ENCODE results near the gene SKAP2. TPM values are rescaled to one million over a fixed set of nuclear protein-coding genes. Genes with fewer than 3 reads are reported as not detected.

Gene SKAP2
- total RNA-seq, 1 experiment from 2014 or later = 0.56 TPM

GRCh38 chr7:26662646-26663045, 201.7 kb downstream of the SKAP2 start:
- Histone ChIP-seq H3K9me3 (ENCODE audit: low read depth, low read length, poor library complexity, severe bottlenecking) (no peaks in the 10 kb centered on the region), H3K27ac (ENCODE audit: low read depth, low read length, poor library complexity, severe bottlenecking) (no peak overlapping the region), H3K36me3 (ENCODE audit: insufficient read depth, low read length, poor library complexity, severe bottlenecking) (no peaks in the 10 kb centered on the region), H3K27me3 (replicated peaks; ENCODE audit: insufficient read depth, low read depth, low read length, poor library complexity) (peaks cover 93% of the 10 kb centered on the region), H3K4me1 (ENCODE audit: insufficient read depth, low read length, poor library complexity, severe bottlenecking) (no peaks in the 10 kb centered on the region), H3K4me3 (ENCODE audit: low read depth, low read length, poor library complexity, severe bottlenecking) (no peak overlapping the region)
- no peak for DNase-seq (ENCODE audit: low spot score)
- intact Hi-C loops (cut with micrococcal nuclease; ENCODE audit: unreplicated experiment) = no loop called here
- no peak for TF ChIP-seq EZH2 (IDR thresholded peaks at IDR 0.05; ENCODE audit: borderline replicate concordance, low read depth, low read length, poor library complexity, severe bottlenecking)
- no peak for TF ChIP-seq CTCF (conservative IDR thresholded peaks at IDR 0.05; ENCODE audit: low read depth, low read length)
- BruUV-seq (replicated peaks) = no TSS peak
- ChIA-PET POLR2A (ENCODE audit: low non-redundant PET) (no interaction called here), CTCF (no interaction called here)

DNA sequence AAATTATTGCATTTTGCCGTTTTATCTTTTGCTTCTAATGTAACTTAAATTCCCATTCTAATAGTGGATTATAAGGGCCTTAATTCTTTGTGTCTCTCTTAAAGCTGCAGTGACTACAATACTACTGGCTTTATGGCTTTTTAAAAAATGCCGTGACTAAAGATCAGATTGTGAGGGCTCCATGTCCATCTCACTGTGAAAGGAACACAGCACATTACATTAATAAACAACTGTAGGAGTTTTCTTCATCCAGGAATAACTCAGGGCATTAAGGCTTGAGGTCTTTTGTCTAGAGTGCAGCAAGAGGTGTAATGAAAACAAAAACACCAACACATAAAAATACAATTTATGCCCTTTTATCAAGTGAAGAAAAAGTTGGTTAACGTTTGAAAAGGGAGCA, 205.3 kb downstream of the SKAP2 start:
- TF ChIP-seq EZH2 (IDR thresholded peaks at IDR 0.05; ENCODE audit: borderline replicate concordance, low read depth, low read length, poor library complexity, severe bottlenecking) (no peak), CTCF (conservative IDR thresholded peaks at IDR 0.05; ENCODE audit: low read depth, low read length) (no peak)
- intact Hi-C loops (cut with micrococcal nuclease; ENCODE audit: unreplicated experiment) = no loop called here
- Histone ChIP-seq H3K4me3 (ENCODE audit: low read depth, low read length, poor library complexity, severe bottlenecking) (no peak overlapping the region), H3K27ac (ENCODE audit: low read depth, low read length, poor library complexity, severe bottlenecking) (no peak overlapping the region), H3K27me3 (replicated peaks; ENCODE audit: insufficient read depth, low read depth, low read length, poor library complexity) (peaks cover 99% of the 10 kb centered on the region), H3K4me1 (ENCODE audit: insufficient read depth, low read length, poor library complexity, severe bottlenecking) (no peaks in the 10 kb centered on the region), H3K9me3 (ENCODE audit: low read depth, low read length, poor library complexity, severe bottlenecking) (no peaks in the 10 kb centered on the region), H3K36me3 (ENCODE audit: insufficient read depth, low read length, poor library complexity, severe bottlenecking) (no peaks in the 10 kb centered on the region)
- ChIA-PET CTCF (interaction anchor here (1.2 kb wide), 1 partner anchor 502 kb away, joined by 3 read pairs; no protein-coding TSS in a partner anchor), POLR2A (ENCODE audit: low non-redundant PET) (no interaction called here)
- no peak for DNase-seq (ENCODE audit: low spot score)
- BruUV-seq (replicated peaks) = no TSS peak

GRCh38 chr7:26658389-26659084, 205.9 kb downstream of the SKAP2 start:
- Histone ChIP-seq H3K27ac (ENCODE audit: low read depth, low read length, poor library complexity, severe bottlenecking) (no peak overlapping the region), H3K4me3 (ENCODE audit: low read depth, low read length, poor library complexity, severe bottlenecking) (no peak overlapping the region), H3K9me3 (ENCODE audit: low read depth, low read length, poor library complexity, severe bottlenecking) (no peaks in the 10 kb centered on the region), H3K27me3 (replicated peaks; ENCODE audit: insufficient read depth, low read depth, low read length, poor library complexity) (peaks cover 99% of the 10 kb centered on the region), H3K4me1 (ENCODE audit: insufficient read depth, low read length, poor library complexity, severe bottlenecking) (no peaks in the 10 kb centered on the region), H3K36me3 (ENCODE audit: insufficient read depth, low read length, poor library complexity, severe bottlenecking) (no peaks in the 10 kb centered on the region)
- intact Hi-C loops (cut with micrococcal nuclease; ENCODE audit: unreplicated experiment) = no loop called here
- TF ChIP-seq EZH2 (IDR thresholded peaks at IDR 0.05; ENCODE audit: borderline replicate concordance, low read depth, low read length, poor library complexity, severe bottlenecking) = peak; percentile 1
- TF ChIP-seq CTCF (conservative IDR thresholded peaks at IDR 0.05; ENCODE audit: low read depth, low read length) = no peak
- DNase-seq (ENCODE audit: low spot score) = no peak
- ChIA-PET CTCF (no interaction called here), POLR2A (ENCODE audit: low non-redundant PET) (no interaction called here)
- no TSS peak for BruUV-seq (replicated peaks)
